CD14-positive monocyte (primary cell): ENCODE results near the gene CNNM1. TPM values are rescaled to one million over a fixed set of nuclear protein-coding genes. Genes with fewer than 3 reads are reported as not detected.

Experiments used
- DNase-seq, 3 donors: peaks; one replicate each; pipeline ENCODE4 v3.0.0-alpha.2; 2011 to 2022
- H2AFZ ChIP-seq: 2 replicates; pipeline ENCODE4 v1.6.0; 2012; ENCODE audit warnings: mild to moderate bottlenecking, low read depth, low read length, inconsistent platforms; ENCODE audit not compliant: insufficient read depth, poor library complexity, severe bottlenecking
- H3K27ac ChIP-seq, 2 donors: 1 replicate in 1 of 2; 2 replicates in 1 of 2; pipeline ENCODE4 v1.5.1; 2012 to 2013; ENCODE audit warnings: low read length in 2 of 2, control low read depth in 1 of 2, inconsistent platforms in 1 of 2, low read depth in 1 of 2, mild to moderate bottlenecking in 1 of 2
- H3K27me3 ChIP-seq, 2 donors: one replicate each; pipeline versions ENCODE4 v1.6.0 to v1.6.1; 2011 to 2013; ENCODE audit warnings: low read length in 2 of 2; ENCODE audit not compliant: control insufficient read depth in 2 of 2, insufficient read depth in 2 of 2
- H3K36me3 ChIP-seq, 2 donors: replicated peaks in 1 of 2; 1 replicate in 1 of 2; 2 replicates in 1 of 2; pipeline versions ENCODE4 v1.5.1 to v1.6.1; 2012 to 2013; ENCODE audit warnings: low read length in 2 of 2, control low read depth in 1 of 2, inconsistent platforms in 1 of 2, mild to moderate bottlenecking in 1 of 2; ENCODE audit not compliant: insufficient read depth in 2 of 2, control insufficient read depth in 1 of 2
- H3K4me1 ChIP-seq, 2 donors: 1 replicate in 1 of 2; 2 replicates in 1 of 2; pipeline versions ENCODE4 v1.5.1 to v1.6.1; 2012 to 2013; ENCODE audit warnings: low read length in 2 of 2, control low read depth in 1 of 2, inconsistent platforms in 1 of 2, mild to moderate bottlenecking in 1 of 2, moderate library complexity in 1 of 2; ENCODE audit not compliant: insufficient read depth in 2 of 2, control insufficient read depth in 1 of 2
- H3K4me2 ChIP-seq: replicated peaks from 2 replicates; pipeline ENCODE3; 2012; ENCODE audit warnings: low read length, moderate library complexity, mild to moderate bottlenecking; ENCODE audit not compliant: poor library complexity, severe bottlenecking; ENCODE audit errors: extremely low read depth
- H3K4me3 ChIP-seq, 3 experiments: fragments of 200-600 bp in 1 of 3; sonication (generic) in 1 of 3; replicated peaks in 1 of 3; 1 replicate in 2 of 3; 2 replicates in 1 of 3; pipeline ENCODE4 v1.5.1; 2011 to 2013; ENCODE audit warnings: low read length in 3 of 3, mild to moderate bottlenecking in 3 of 3, control low read depth in 2 of 3, low read depth in 2 of 3, inconsistent platforms in 1 of 3, moderate library complexity in 1 of 3
- H3K79me2 ChIP-seq: 2 replicates; pipeline ENCODE4 v1.6.0; 2012; ENCODE audit warnings: mild to moderate bottlenecking, control low read depth, inconsistent platforms, low read length, moderate library complexity; ENCODE audit not compliant: insufficient read depth
- H3K9ac ChIP-seq: 2 replicates; pipeline ENCODE4 v1.6.0; 2017; ENCODE audit warnings: low read length, mild to moderate bottlenecking; ENCODE audit not compliant: insufficient read depth, poor library complexity, severe bottlenecking
- H3K9me3 ChIP-seq, 2 donors: replicated peaks in 1 of 2; 1 replicate in 1 of 2; 2 replicates in 1 of 2; pipeline versions ENCODE4 v1.5.1 to v1.6.1; 2012 to 2013; ENCODE audit warnings: low read length in 2 of 2, control low read depth in 1 of 2; ENCODE audit not compliant: control insufficient read depth in 1 of 2, insufficient read depth in 1 of 2
- H4K20me1 ChIP-seq: 2 replicates; pipeline ENCODE4 v1.6.0; 2012; ENCODE audit warnings: mild to moderate bottlenecking, low read length, control low read depth, moderate library complexity; ENCODE audit not compliant: insufficient read depth
- H3K27ac Mint-ChIP-seq, 7 donors: one replicate each; pipeline ENCODE4 v1.8.0; 2020; ENCODE audit warnings: mild to moderate bottlenecking in 7 of 7, mixed read lengths in 7 of 7, moderate library complexity in 6 of 7, inconsistent platforms in 2 of 7
- H3K27me3 Mint-ChIP-seq, 3 donors: one replicate each; pipeline ENCODE4 v1.8.0; 2021 to 2022; ENCODE audit warnings: low read depth in 3 of 3, mild to moderate bottlenecking in 3 of 3, mixed read lengths in 3 of 3, moderate library complexity in 3 of 3, inconsistent platforms in 1 of 3
- H3K36me3 Mint-ChIP-seq, 2 donors: one replicate each; pipeline ENCODE4 v1.8.0; 2020; ENCODE audit warnings: mixed read lengths in 2 of 2, inconsistent platforms in 1 of 2, mild to moderate bottlenecking in 1 of 2
- H3K4me1 Mint-ChIP-seq: one replicate; pipeline ENCODE4 v1.8.0; 2020; ENCODE audit warnings: mild to moderate bottlenecking, mixed read lengths
- H3K4me3 Mint-ChIP-seq, 2 donors: one replicate each; pipeline ENCODE4 v1.8.0; 2020; ENCODE audit warnings: mild to moderate bottlenecking in 2 of 2, mixed read lengths in 2 of 2, moderate library complexity in 1 of 2
- H3K9me3 Mint-ChIP-seq, 7 donors: one replicate each; pipeline ENCODE4 v1.8.0; 2020 to 2022; ENCODE audit warnings: mixed read lengths in 7 of 7, mild to moderate bottlenecking in 6 of 7, moderate library complexity in 6 of 7, inconsistent platforms in 2 of 7
- WGBS: methylation state at CpG from one replicate; pipeline ENCODE4 v1.1.5; 2013; ENCODE audit warnings: missing lambda C conversion rate; ENCODE audit not compliant: insufficient coverage; 5-methylcytosine and 5-hydroxymethylcytosine counted together
- intact Hi-C, 2 donors: fragments of 100-400 bp; cut with micrococcal nuclease; formaldehyde crosslinking; loops; one replicate each; pipeline versions ENCODE4 v1.15.0 to v1.15.1; 2023
- polyA plus RNA-seq, 3 donors: library from polyadenylated mRNA; depleted of rRNA in 1 of 3; unstranded in 2 of 3; stranded (reverse) in 1 of 3; fragments of 300-500 nt in 2 of 3; fragments of >200 nt in 1 of 3; fragmentation: Illumina TruSeq in 2 of 3; gene quantifications; 1 replicate in 2 of 3; 2 replicates in 1 of 3; pipeline ENCODE4 v1.2.3, GENCODE V29; 2012 to 2021
- TF ChIP-seq, protein P1 (sequence below): fragments of 200-600 bp; IDR thresholded peaks from one replicate; pipeline ENCODE4 v1.8.0; 2022; ENCODE audit warnings: antibody characterized with exemption, mild to moderate bottlenecking

The CNNM1 gene
- polyA plus RNA-seq, 3 donors, result not detected

DNA sequence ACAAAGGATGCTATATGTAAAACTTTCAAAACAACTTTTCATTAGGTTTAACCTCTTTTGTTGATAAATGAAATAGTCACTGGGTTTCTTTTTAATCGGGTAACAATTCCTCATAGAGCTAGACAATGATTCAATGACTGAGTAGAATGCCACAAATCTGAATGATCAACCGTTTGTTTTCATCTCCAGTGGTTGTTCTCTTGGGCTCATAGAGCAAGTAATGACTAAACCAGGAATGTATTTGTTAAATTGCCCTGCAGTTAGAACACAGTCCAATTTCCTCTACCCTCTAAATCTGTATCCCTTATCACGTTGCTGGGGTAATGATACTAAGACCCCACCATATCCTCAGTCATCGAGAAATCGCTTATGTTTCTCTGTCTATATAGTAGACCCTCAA, 40.0 kb downstream of the CNNM1 start:
- Histone ChIP-seq H3K4me3 (no peak overlapping the region), H3K36me3 (no peaks in the 10 kb centered on the region), H3K27me3 (no peaks in the 10 kb centered on the region), H2AFZ (no peak overlapping the region), H3K9me3 (no peaks in the 10 kb centered on the region), H3K9ac (no peak overlapping the region), H4K20me1 (no peaks in the 10 kb centered on the region), H3K4me2 (no peak overlapping the region), H3K79me2 (no peaks in the 10 kb centered on the region), H3K4me1 (peaks cover 0 to 4% of the 10 kb centered on the region in 2 donors), H3K27ac (no peak overlapping the region)
- Mint-ChIP-seq H3K4me1 (peaks cover 11% of the 10 kb centered on the region), H3K4me3 (no peak overlapping the region), H3K27ac (no peak overlapping the region), H3K27me3 (peaks cover 0 to 5% (median 1%) of the 10 kb centered on the region in 3 donors), H3K9me3 (peaks cover 0 to 2% (median 0%) of the 10 kb centered on the region in 7 donors), H3K36me3 (no peaks in the 10 kb centered on the region)
- TF ChIP-seq, protein P1, sequence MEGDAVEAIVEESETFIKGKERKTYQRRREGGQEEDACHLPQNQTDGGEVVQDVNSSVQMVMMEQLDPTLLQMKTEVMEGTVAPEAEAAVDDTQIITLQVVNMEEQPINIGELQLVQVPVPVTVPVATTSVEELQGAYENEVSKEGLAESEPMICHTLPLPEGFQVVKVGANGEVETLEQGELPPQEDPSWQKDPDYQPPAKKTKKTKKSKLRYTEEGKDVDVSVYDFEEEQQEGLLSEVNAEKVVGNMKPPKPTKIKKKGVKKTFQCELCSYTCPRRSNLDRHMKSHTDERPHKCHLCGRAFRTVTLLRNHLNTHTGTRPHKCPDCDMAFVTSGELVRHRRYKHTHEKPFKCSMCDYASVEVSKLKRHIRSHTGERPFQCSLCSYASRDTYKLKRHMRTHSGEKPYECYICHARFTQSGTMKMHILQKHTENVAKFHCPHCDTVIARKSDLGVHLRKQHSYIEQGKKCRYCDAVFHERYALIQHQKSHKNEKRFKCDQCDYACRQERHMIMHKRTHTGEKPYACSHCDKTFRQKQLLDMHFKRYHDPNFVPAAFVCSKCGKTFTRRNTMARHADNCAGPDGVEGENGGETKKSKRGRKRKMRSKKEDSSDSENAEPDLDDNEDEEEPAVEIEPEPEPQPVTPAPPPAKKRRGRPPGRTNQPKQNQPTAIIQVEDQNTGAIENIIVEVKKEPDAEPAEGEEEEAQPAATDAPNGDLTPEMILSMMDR, result no peak
- WGBS, result 80% methylated on average over 1 of the region's 5 CpGs
- intact Hi-C loops, result no loop called here
- DNase-seq, result no peak

DNA sequence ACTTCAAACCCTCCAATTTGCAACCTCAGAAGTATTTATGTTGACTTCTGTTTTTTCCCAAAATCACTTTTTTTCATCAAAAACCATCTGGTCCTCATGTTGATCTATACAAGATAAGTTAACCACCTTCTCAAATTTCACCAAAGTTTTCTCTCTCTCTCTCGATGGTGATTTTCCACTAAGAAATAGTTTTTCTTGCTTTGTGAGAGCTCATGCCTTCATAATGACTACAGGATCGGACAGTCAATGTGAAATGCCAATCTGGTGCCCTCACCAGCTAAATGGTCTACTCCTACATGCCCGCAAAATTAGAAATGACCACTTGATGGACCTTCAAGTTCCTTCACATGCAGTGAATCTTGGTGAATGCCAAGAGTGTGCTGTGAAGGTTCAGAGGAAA, 40.4 kb downstream of the CNNM1 start:
- 100% methylated on average over 1 of the region's 3 CpGs for WGBS
- Histone ChIP-seq H3K4me3 (no peak overlapping the region), H3K27ac (no peak overlapping the region), H3K27me3 (no peaks in the 10 kb centered on the region), H3K4me1 (peaks cover 0 to 4% of the 10 kb centered on the region in 2 donors), H4K20me1 (no peaks in the 10 kb centered on the region), H3K36me3 (no peaks in the 10 kb centered on the region), H3K9ac (no peak overlapping the region), H3K79me2 (no peaks in the 10 kb centered on the region), H3K9me3 (no peaks in the 10 kb centered on the region), H3K4me2 (no peak overlapping the region), H2AFZ (no peak overlapping the region)
- Mint-ChIP-seq H3K36me3 (no peaks in the 10 kb centered on the region), H3K4me1 (peaks cover 11% of the 10 kb centered on the region), H3K27me3 (peaks cover 0 to 5% (median 1%) of the 10 kb centered on the region in 3 donors), H3K4me3 (no peak overlapping the region), H3K27ac (no peak overlapping the region), H3K9me3 (peaks cover 0 to 2% (median 0%) of the 10 kb centered on the region in 7 donors)
- intact Hi-C loops, result no loop called here
- DNase-seq, result no peak
- TF ChIP-seq, protein P1, result no peak
